Liver (tissue), 9 donors: ENCODE results near the gene TMEM170A. TPM values are rescaled to one million over a fixed set of nuclear protein-coding genes. Genes with fewer than 3 reads are reported as not detected.

Experiments used
- DNase-seq: peaks from one replicate; pipeline ENCODE4 v3.0.0-alpha.2; 2017; ENCODE audit warnings: low spot score
- H3K27ac ChIP-seq, 2 donors: one replicate each; pipeline ENCODE4 v1.7.0; 2013; ENCODE audit warnings: inconsistent platforms in 2 of 2, low read length in 2 of 2, control low read depth in 1 of 2, low read depth in 1 of 2, mild to moderate bottlenecking in 1 of 2
- H3K27me3 ChIP-seq, 4 donors: one replicate each; pipeline versions ENCODE4 v1.6.1 to v1.7.0; 2013; ENCODE audit warnings: low read length in 3 of 4, inconsistent platforms in 1 of 4, mild to moderate bottlenecking in 1 of 4, moderate library complexity in 1 of 4; ENCODE audit not compliant: control insufficient read depth in 4 of 4, insufficient read depth in 4 of 4
- H3K36me3 ChIP-seq, 4 donors: one replicate each; pipeline versions ENCODE4 v1.6.1 to v1.7.0; 2013; ENCODE audit warnings: low read length in 3 of 4, mild to moderate bottlenecking in 3 of 4, low read depth in 1 of 4, moderate library complexity in 1 of 4; ENCODE audit not compliant: control insufficient read depth in 4 of 4, insufficient read depth in 3 of 4
- H3K4me1 ChIP-seq, 4 donors: one replicate each; pipeline versions ENCODE4 v1.6.1 to v1.7.0; 2013; ENCODE audit warnings: low read length in 3 of 4, mild to moderate bottlenecking in 3 of 4, moderate library complexity in 1 of 4; ENCODE audit not compliant: control insufficient read depth in 4 of 4, insufficient read depth in 4 of 4
- H3K4me3 ChIP-seq, 3 donors: one replicate each; pipeline versions ENCODE4 v1.6.1 to v1.7.0; 2013; ENCODE audit warnings: low read length in 3 of 3, control low read depth in 1 of 3, low read depth in 1 of 3, mild to moderate bottlenecking in 1 of 3
- H3K9ac ChIP-seq, 2 donors: one replicate each; pipeline ENCODE4 v1.7.0; 2013; ENCODE audit warnings: low read length in 2 of 2, mild to moderate bottlenecking in 2 of 2, moderate library complexity in 2 of 2, control low read depth in 1 of 2, low read depth in 1 of 2
- H3K9me3 ChIP-seq, 4 donors: one replicate each; pipeline versions ENCODE4 v1.6.1 to v1.7.0; 2013; ENCODE audit warnings: low read length in 3 of 4; ENCODE audit not compliant: control insufficient read depth in 4 of 4
- ATF3 ChIP-seq: IDR thresholded peaks from 2 replicates; pipeline ENCODE4 v1.6.1; 2016; ENCODE audit warnings: antibody characterized with exemption
- CTCF ChIP-seq: fragments of 150-350 bp; IDR thresholded peaks from 2 replicates; pipeline ENCODE4 v1.5.1; 2017; ENCODE audit warnings: improper control_type of control experiment, low read depth, low read length; ENCODE audit not compliant: missing input control
- EGR1 ChIP-seq, 2 donors: IDR thresholded peaks; 2 replicates each; pipeline ENCODE4 v1.6.1; 2016 to 2018; ENCODE audit warnings: antibody characterized with exemption in 2 of 2, low read depth in 2 of 2
- FOXA1 ChIP-seq: IDR thresholded peaks from 2 replicates; pipeline ENCODE4 v1.6.1; 2016; ENCODE audit warnings: antibody characterized with exemption
- FOXA2 ChIP-seq: IDR thresholded peaks from 2 replicates; pipeline ENCODE4 v1.6.1; 2016; ENCODE audit warnings: antibody characterized with exemption
- GABPA ChIP-seq, 2 donors: IDR thresholded peaks in 1 of 2; conservative IDR thresholded peaks in 1 of 2; 2 replicates each; pipeline ENCODE4 v1.6.1; 2016; ENCODE audit warnings: antibody characterized with exemption in 2 of 2, mild to moderate bottlenecking in 1 of 2, moderate library complexity in 1 of 2
- HNF4G ChIP-seq: IDR thresholded peaks from 2 replicates; pipeline ENCODE4 v1.6.1; 2016; ENCODE audit warnings: antibody characterized with exemption
- JUND ChIP-seq, 2 donors: IDR thresholded peaks; 2 replicates each; pipeline ENCODE4 v1.6.1; 2016; ENCODE audit warnings: antibody characterized with exemption in 2 of 2
- NR2F2 ChIP-seq: IDR thresholded peaks from 2 replicates; pipeline ENCODE4 v1.6.1; 2016; ENCODE audit warnings: antibody characterized with exemption
- RAD21 ChIP-seq, 2 donors: IDR thresholded peaks; 2 replicates each; pipeline ENCODE4 v1.6.1; 2016; ENCODE audit warnings: antibody characterized with exemption in 2 of 2, mild to moderate bottlenecking in 2 of 2
- REST ChIP-seq: IDR thresholded peaks from 2 replicates; pipeline ENCODE4 v1.6.1; 2016; ENCODE audit warnings: antibody characterized with exemption, mild to moderate bottlenecking
- RXRA ChIP-seq, 2 donors: IDR thresholded peaks; 2 replicates each; pipeline ENCODE4 v1.6.1; 2017 to 2018; ENCODE audit warnings: antibody characterized with exemption in 2 of 2, mild to moderate bottlenecking in 1 of 2
- SP1 ChIP-seq: IDR thresholded peaks from 2 replicates; pipeline ENCODE4 v1.6.1; 2018; ENCODE audit warnings: antibody characterized with exemption, mild to moderate bottlenecking
- TAF1 ChIP-seq: conservative IDR thresholded peaks from 2 replicates; pipeline ENCODE4 v1.6.1; 2016; ENCODE audit warnings: antibody characterized with exemption, mild to moderate bottlenecking
- YY1 ChIP-seq: IDR thresholded peaks from 2 replicates; pipeline ENCODE4 v1.6.1; 2016; ENCODE audit warnings: antibody characterized with exemption, mild to moderate bottlenecking
- WGBS: extraction: QIAGEN DNeasy Blood & Tissue Kit; methylation state at CpG from one replicate; pipeline ENCODE4 v1.1.7; 2013; 5-methylcytosine and 5-hydroxymethylcytosine counted together
- polyA plus RNA-seq, 2 donors: library from polyadenylated mRNA; stranded (reverse) in 1 of 2; unstranded in 1 of 2; fragments of 200-250 nt in 1 of 2; fragments of >200 nt in 1 of 2; fragmentation: Nextera tagmentation in 1 of 2; extraction: Ambion mirVana in 1 of 2; gene quantifications; one replicate each; pipeline versions ENCODE4 v1.2.1 to v1.2.3, GENCODE V29; 2013 to 2015
- total RNA-seq, 2 donors: library from RNA; depleted of rRNA; stranded (reverse); fragments of >200 nt; gene quantifications; one replicate each; pipeline ENCODE4 v1.2.3, GENCODE V29; 2014
- TF ChIP-seq, protein P1 (sequence below): IDR thresholded peaks from 2 replicates; pipeline ENCODE4 v1.6.1; 2016; ENCODE audit warnings: antibody characterized with exemption
- TF ChIP-seq, protein P2 (sequence below): IDR thresholded peaks from 2 replicates; pipeline ENCODE4 v1.6.1; 2016; ENCODE audit warnings: antibody characterized with exemption
- donor health status: healthy.
- donor health status: healthy.
- donor health status: healthy.
- donor health status: healthy.
- donor health status: healthy.

The TMEM170A gene
- total and polyA plus RNA-seq, 4 donors: 5.8 to 25.4 (median 16.3) TPM

- DNase-seq: no peak
- Histone ChIP-seq H3K27ac (no peak overlapping the region), H3K27me3 (peaks cover 0 to 4% (median 1%) of the 10 kb centered on the region in 4 donors), H3K4me1 (no peaks in the 10 kb centered on the region), H3K9me3 (no peaks in the 10 kb centered on the region), H3K9ac (no peak overlapping the region), H3K36me3 (no peaks in the 10 kb centered on the region), H3K4me3 (no peak overlapping the region)
- WGBS: 87% methylated on average over 2 of the region's 2 CpGs
- TF ChIP-seq HNF4G (no peak), FOXA1 (no peak), RXRA (IDR thresholded peaks at IDR 0.05) (no peak), EGR1 (IDR thresholded peaks at IDR 0.05; ENCODE audit: low read depth in 2 of 2) (no peak), GABPA (IDR thresholded peaks at IDR 0.05 in 1 of 2, conservative IDR thresholded peaks at IDR 0.05 in 1 of 2) (no peak), JUND (IDR thresholded peaks at IDR 0.05) (no peak), RAD21 (IDR thresholded peaks at IDR 0.05) (no peak), REST (no peak), SP1 (no peak), CTCF (no peak), ATF3 (no peak)
- TF ChIP-seq, protein P1, sequence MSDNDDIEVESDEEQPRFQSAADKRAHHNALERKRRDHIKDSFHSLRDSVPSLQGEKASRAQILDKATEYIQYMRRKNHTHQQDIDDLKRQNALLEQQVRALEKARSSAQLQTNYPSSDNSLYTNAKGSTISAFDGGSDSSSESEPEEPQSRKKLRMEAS: no peak
- TF ChIP-seq, protein P2, sequence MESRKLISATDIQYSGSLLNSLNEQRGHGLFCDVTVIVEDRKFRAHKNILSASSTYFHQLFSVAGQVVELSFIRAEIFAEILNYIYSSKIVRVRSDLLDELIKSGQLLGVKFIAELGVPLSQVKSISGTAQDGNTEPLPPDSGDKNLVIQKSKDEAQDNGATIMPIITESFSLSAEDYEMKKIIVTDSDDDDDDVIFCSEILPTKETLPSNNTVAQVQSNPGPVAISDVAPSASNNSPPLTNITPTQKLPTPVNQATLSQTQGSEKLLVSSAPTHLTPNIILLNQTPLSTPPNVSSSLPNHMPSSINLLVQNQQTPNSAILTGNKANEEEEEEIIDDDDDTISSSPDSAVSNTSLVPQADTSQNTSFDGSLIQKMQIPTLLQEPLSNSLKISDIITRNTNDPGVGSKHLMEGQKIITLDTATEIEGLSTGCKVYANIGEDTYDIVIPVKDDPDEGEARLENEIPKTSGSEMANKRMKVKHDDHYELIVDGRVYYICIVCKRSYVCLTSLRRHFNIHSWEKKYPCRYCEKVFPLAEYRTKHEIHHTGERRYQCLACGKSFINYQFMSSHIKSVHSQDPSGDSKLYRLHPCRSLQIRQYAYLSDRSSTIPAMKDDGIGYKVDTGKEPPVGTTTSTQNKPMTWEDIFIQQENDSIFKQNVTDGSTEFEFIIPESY: no peak
Measured at GRCh38 chr16:75483222-75483621, 18.7 kb upstream of the TMEM170A start.

DNA sequence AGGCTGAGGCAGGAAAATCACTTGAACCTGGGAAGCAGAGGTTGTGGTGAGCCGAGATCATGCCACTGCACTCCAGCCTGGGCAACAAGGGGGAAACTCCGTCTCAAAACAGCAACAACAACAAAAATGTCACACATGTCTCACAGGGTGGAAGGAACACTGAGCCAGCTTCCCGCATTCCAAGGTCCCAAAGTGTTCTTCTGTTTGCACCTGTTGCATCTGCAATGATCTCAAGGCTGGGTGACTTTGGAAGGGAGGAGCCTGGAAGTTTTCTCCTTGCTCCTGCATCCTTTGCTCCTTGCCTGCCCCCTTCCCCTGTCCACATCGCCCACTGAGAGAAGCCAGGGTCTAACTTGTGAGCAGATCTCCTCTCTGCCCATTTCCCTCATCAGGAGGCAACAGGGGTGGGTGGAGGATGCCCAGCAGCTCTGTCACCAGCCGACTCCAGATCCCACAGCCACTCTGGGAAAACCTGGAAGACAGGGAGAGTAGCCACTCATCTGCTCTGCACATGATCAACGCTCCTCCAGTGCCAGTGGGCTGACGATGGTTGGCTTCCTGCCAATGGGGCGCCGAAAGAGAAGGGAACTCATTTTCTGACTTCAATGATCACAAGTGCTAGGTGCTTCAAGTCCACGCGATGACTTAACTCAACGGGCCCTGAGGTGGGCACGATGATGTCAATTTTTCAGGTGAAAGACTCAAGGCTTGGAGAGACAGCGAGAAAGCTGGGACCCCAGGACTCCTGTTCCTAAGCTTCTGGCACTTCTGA, 18.1 kb upstream of the TMEM170A start:
- TF ChIP-seq FOXA2 (no peak), REST (no peak), NR2F2 (no peak), YY1 (no peak), RAD21 (IDR thresholded peaks at IDR 0.05) (no peak), EGR1 (IDR thresholded peaks at IDR 0.05; ENCODE audit: low read depth in 2 of 2) (no peak), GABPA (IDR thresholded peaks at IDR 0.05 in 1 of 2, conservative IDR thresholded peaks at IDR 0.05 in 1 of 2) (no peak), JUND (IDR thresholded peaks at IDR 0.05) (no peak), TAF1 (no peak)
- Histone ChIP-seq H3K4me1 (no peaks in the 10 kb centered on the region), H3K9me3 (no peaks in the 10 kb centered on the region), H3K27ac (no peak overlapping the region), H3K9ac (no peak overlapping the region), H3K4me3 (no peak overlapping the region), H3K27me3 (peaks cover 0 to 4% (median 1%) of the 10 kb centered on the region in 4 donors), H3K36me3 (no peaks in the 10 kb centered on the region)
- no peak for DNase-seq
- WGBS: 80% methylated on average over 14 of the region's 14 CpGs
